Spleen (tissue), 7 donors: Measurements from ENCODE around the gene ABCG5.

ENCODE experiments used
- POLR2A ChIP-seq, 3 donors: fragments of 450-650 bp; IDR thresholded peaks; one replicate each; pipeline ENCODE4 v1.5.1; 2017; ENCODE audit warnings: antibody characterized with exemption in 3 of 3, mild to moderate bottlenecking in 1 of 3
- TF ChIP-seq, protein P1 (sequence below), 11 experiments: fragments of 200-600 bp in 7 of 11; fragments of 450-650 bp in 4 of 11; sonication (generic) in 4 of 11; IDR thresholded peaks in 8 of 11; conservative IDR thresholded peaks in 3 of 11; 1 replicate in 7 of 11; 2 replicates in 4 of 11; pipeline versions ENCODE4 v1.4.0 to v1.8.0; 2016 to 2021; ENCODE audit warnings: antibody characterized with exemption in 11 of 11, inconsistent platforms in 4 of 11, mild to moderate bottlenecking in 1 of 11
- donor health status: DM: no; HTN: no; CAD: no; lungs with moderate emphysema.
- donor health status: DM: no; HTN: no; CAD: no.
- donor health status: DM: no; HTN: no; CAD: no.

DNA sequence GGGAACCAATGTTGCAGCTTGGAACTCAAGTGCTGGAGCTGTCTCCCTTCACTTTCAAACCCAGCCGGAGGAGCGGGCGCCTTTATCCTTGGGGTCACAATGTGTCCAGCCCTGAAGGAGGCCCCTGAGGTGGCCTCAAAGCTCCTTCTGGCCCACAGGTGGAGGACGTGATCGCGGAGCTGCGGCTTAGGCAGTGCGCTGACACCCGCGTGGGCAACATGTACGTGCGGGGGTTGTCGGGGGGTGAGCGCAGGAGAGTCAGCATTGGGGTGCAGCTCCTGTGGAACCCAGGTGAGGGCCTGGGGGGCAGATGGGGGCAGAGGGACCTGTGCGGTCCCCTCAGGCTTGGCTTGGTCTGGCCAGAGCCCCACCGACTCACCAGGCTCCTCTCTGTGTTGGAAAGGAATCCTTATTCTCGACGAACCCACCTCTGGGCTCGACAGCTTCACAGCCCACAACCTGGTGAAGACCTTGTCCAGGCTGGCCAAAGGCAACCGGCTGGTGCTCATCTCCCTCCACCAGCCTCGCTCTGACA is 13.6 kb upstream of the ABCG5 start:
- TF ChIP-seq, protein P1, sequence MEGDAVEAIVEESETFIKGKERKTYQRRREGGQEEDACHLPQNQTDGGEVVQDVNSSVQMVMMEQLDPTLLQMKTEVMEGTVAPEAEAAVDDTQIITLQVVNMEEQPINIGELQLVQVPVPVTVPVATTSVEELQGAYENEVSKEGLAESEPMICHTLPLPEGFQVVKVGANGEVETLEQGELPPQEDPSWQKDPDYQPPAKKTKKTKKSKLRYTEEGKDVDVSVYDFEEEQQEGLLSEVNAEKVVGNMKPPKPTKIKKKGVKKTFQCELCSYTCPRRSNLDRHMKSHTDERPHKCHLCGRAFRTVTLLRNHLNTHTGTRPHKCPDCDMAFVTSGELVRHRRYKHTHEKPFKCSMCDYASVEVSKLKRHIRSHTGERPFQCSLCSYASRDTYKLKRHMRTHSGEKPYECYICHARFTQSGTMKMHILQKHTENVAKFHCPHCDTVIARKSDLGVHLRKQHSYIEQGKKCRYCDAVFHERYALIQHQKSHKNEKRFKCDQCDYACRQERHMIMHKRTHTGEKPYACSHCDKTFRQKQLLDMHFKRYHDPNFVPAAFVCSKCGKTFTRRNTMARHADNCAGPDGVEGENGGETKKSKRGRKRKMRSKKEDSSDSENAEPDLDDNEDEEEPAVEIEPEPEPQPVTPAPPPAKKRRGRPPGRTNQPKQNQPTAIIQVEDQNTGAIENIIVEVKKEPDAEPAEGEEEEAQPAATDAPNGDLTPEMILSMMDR (IDR thresholded peaks at IDR 0.05 in 8 of 11, conservative IDR thresholded peaks at IDR 0.05 in 3 of 11), result no peak
- no peak for TF ChIP-seq POLR2A (IDR thresholded peaks at IDR 0.05)
